Neural crest cell (in vitro differentiated cells): Measurements from ENCODE around the gene FBXL7. TPM values are rescaled to one million over a fixed set of nuclear protein-coding genes. Genes with fewer than 3 reads are reported as not detected.

Experiments used
- DNase-seq: peaks from one replicate; pipeline ENCODE4 v3.0.0; 2021; ENCODE audit warnings: low read depth, mixed read lengths, low spot score
- H3K27ac Mint-ChIP-seq: one replicate; pipeline ENCODE4 v1.8.0; 2021; ENCODE audit warnings: mild to moderate bottlenecking, mixed read lengths; ENCODE audit not compliant: unreplicated experiment
- H3K27me3 Mint-ChIP-seq: 2 replicates; pipeline ENCODE4 v1.8.0; 2021; ENCODE audit warnings: low read depth, mild to moderate bottlenecking, mixed read lengths
- H3K36me3 Mint-ChIP-seq: 2 replicates; pipeline ENCODE4 v1.8.0; 2021; ENCODE audit warnings: low read depth, mild to moderate bottlenecking, mixed read lengths
- H3K4me1 Mint-ChIP-seq: 2 replicates; pipeline ENCODE4 v1.8.0; 2021; ENCODE audit warnings: mixed read lengths
- H3K4me3 Mint-ChIP-seq: one replicate; pipeline ENCODE4 v1.8.0; 2021; ENCODE audit warnings: mild to moderate bottlenecking, mixed read lengths
- H3K9me3 Mint-ChIP-seq: 2 replicates; pipeline ENCODE4 v1.8.0; 2021; ENCODE audit warnings: mixed read lengths
- CTCF ChIP-seq: fragments of 200-600 bp; sonication (generic); conservative IDR thresholded peaks from 2 replicates; pipeline ENCODE4 v1.5.0; 2021; ENCODE audit warnings: antibody characterized with exemption, mild to moderate bottlenecking
- total RNA-seq: library from RNA; stranded (reverse); gene quantifications from 2 replicates; pipeline ENCODE4 v1.2.1, GENCODE V29; 2021

Gene FBXL7
- total RNA-seq, 1 donor from 2014 or later, result 20.8 TPM

GRCh38 chr5:15746833-15747232 lies 246.9 kb downstream of the FBXL7 start:
- H3K4me3 Mint-ChIP-seq, result no peak overlapping the region
- H3K4me1 Mint-ChIP-seq, result no peaks in the 10 kb centered on the region
- peaks cover 15% of the 10 kb centered on the region for H3K36me3 Mint-ChIP-seq
- peaks cover 6% of the 10 kb centered on the region for H3K9me3 Mint-ChIP-seq
- TF ChIP-seq CTCF, result no peak
- no peak for DNase-seq
- no peaks in the 10 kb centered on the region for H3K27me3 Mint-ChIP-seq
- no peak overlapping the region for H3K27ac Mint-ChIP-seq

DNA sequence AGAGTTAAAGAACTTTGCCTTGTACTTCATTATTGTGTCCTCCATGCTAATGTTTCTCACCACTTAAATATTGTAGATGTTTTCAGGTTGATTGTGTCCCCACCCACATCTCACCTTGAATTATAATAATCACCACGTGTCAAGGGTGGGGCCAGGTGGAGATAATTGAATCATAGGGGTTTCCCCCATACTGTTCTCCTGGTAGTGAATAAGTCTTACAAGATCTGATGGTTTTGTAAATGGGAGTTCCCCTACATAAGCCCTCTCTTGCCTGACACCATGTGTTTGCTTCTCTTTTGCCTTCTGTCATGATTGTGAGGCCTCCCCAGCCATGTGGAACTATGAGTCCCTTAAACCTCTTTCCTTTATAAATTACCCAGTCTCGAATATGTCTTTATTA lies 248.3 kb downstream of the FBXL7 start:
- H3K4me3 Mint-ChIP-seq, result no peak overlapping the region
- peaks cover 9% of the 10 kb centered on the region for H3K36me3 Mint-ChIP-seq
- no peaks in the 10 kb centered on the region for H3K27me3 Mint-ChIP-seq
- peaks cover 6% of the 10 kb centered on the region for H3K9me3 Mint-ChIP-seq
- DNase-seq, result no peak
- no peak overlapping the region for H3K27ac Mint-ChIP-seq
- H3K4me1 Mint-ChIP-seq, result peaks cover 5% of the 10 kb centered on the region
- TF ChIP-seq CTCF, result no peak

- no peaks in the 10 kb centered on the region for H3K36me3 Mint-ChIP-seq
- no peak overlapping the region for H3K4me3 Mint-ChIP-seq
- H3K4me1 Mint-ChIP-seq, result peaks cover 6% of the 10 kb centered on the region
- no peak for TF ChIP-seq CTCF
- no peaks in the 10 kb centered on the region for H3K27me3 Mint-ChIP-seq
- no peak overlapping the region for H3K27ac Mint-ChIP-seq
- peaks cover 7% of the 10 kb centered on the region for H3K9me3 Mint-ChIP-seq
- DNase-seq, result no peak
Measured at GRCh38 chr5:15752663-15753285, 252.8 kb downstream of the FBXL7 start.

DNA sequence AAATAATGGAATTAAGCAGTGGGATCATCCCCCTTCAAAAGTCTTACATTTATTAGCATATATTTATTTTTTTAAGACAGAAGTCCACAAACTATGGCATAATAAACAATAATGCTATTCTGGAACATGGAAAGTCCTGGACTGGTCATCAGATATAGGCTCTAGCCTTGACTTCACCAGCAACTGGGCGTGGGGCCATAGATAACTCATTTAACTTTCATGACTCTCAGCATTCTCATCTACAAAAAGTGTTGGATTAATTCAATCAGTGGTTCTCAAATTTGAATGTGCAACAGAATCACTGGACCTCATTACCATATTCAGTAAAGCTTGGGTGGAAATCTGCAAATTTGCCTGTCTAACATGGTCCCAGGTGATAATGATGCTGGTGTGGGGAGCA lies 253.8 kb downstream of the FBXL7 start:
- Mint-ChIP-seq H3K36me3 (no peaks in the 10 kb centered on the region), H3K4me1 (peaks cover 6% of the 10 kb centered on the region), H3K9me3 (peaks cover 7% of the 10 kb centered on the region), H3K27me3 (no peaks in the 10 kb centered on the region), H3K4me3 (no peak overlapping the region), H3K27ac (no peak overlapping the region)
- no peak for TF ChIP-seq CTCF
- no peak for DNase-seq

DNA sequence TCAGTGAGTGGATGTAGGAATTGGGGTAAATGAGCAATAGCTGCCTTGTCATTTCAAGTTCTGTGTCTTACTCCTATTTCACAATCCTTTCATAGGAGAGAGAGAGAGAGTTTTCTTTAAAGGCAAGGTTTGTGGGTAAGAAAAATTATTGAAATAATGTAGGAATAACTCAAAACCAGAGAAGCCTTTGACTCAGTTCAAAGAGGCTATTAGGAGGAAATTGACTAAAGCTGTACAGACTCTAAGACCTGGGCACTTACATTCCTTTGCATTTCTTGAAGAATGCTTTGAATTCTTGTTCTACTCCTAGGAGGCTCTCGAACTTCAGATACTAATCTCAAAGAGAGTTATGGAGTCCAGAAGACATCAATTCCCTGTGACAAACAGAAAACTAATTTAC lies 257.1 kb downstream of the FBXL7 start:
- DNase-seq, result no peak
- H3K27ac Mint-ChIP-seq, result no peak overlapping the region
- H3K36me3 Mint-ChIP-seq, result no peaks in the 10 kb centered on the region
- H3K27me3 Mint-ChIP-seq, result no peaks in the 10 kb centered on the region
- TF ChIP-seq CTCF, result no peak
- H3K4me3 Mint-ChIP-seq, result no peak overlapping the region
- H3K4me1 Mint-ChIP-seq, result peaks cover 6% of the 10 kb centered on the region
- peaks cover 7% of the 10 kb centered on the region for H3K9me3 Mint-ChIP-seq
